SW480 (cell line): ENCODE data around the gene CDH11.

ENCODE experiments used
- DNase-seq: peaks from one replicate; pipeline ENCODE4 v3.0.0-alpha.2; 2016; ENCODE audit warnings: low spot score

CDH11 gene

DNA sequence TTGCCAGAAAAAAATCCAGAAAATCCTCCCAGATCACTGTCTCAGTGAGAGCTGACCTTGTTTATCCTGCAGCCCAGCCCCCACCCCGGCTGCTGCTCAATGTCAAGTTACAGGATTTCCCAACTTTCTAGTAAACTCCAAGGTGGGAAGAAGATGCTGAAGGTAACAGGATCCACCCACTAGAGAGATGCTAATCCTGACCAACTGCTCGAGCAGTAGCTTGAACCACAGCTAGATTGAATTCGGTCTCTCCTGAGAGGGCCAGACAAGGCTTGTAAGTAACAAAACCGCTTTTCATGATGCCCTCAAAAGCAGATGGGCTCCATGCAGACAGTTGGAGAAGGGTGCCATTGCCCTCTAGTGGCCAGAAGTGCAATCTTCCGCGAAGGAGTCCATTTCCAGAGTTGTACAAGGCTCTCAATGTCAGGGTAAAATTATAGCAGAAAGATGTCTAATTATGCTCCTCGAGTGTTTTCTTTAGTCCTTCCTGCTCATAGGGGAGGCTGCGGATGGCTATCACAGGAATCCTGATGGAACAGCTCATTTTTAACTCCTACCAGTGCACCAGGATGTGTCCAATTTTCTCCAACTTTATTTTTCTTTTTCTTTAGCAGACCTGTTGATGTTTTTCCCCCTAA lies 3.9 kb downstream of the CDH11 start:
- DNase-seq, result peak; percentile 66

DNA sequence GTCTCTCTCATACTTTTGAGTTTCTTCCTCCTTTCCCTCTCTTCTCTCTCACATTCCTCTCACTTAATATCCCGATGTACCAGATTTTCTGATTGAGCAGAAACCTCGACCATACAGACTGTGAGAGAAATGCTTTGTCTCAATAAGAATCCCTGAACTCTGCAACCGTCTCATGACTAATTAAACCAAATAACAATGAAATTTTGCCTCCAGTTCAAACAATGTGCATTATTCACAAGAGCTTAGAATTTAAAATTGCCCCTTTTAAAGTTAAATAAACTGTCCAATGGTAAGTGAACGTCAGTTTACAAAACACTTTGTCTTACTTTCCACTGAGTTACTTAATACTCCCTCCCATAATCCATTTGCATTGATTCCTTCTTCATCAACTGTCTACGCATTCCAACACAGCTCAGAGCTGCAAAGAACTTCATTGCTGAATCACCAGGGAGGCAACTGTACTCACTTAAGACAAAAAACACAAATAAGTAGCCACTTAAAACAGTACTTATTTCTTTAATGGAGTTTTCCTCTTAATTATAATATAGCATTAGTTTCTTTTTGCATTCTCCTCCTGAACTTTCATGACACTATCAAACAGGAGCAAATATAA lies 4.9 kb downstream of the CDH11 start:
- no peak for DNase-seq

DNA sequence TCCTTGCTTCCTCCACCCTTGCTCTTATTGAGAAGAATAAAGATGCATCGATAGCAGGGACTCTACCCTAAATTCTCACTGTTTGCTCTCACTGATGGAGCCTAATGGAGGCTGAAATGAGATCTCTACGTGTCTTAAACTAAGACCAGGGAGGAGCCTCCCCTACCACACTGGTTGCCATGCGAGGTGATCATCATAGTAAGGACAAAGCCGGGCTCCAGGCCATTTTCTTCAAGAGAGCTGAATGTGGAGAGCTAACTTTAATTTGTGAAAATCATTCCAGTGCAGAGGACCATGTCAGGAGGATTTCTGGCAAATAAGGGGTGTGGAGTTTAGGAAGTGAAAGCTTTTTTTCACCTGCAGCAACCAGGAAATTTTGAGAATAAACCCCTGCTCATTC lies 5.6 kb downstream of the CDH11 start:
- DNase-seq, result no peak

DNA sequence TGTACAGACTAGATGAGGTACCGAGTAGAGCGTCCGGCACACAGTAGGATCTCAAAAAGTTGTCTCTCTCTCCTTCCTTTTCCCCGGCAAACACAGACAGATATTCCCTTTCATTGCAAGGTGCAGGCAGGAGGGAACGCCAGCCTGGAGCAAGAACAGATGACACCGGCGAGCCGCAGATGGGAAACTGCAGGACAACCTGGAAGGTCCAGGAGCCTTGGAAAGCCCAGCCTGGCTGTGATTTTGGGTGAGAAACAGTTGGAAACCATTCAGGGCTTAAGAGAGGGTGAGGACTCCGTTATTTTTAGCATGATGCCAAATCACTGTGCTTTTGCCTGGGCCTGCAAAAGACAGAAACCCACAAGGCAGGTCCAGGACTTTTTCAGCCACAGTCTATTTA lies 7.3 kb downstream of the CDH11 start:
- DNase-seq, result no peak

DNA sequence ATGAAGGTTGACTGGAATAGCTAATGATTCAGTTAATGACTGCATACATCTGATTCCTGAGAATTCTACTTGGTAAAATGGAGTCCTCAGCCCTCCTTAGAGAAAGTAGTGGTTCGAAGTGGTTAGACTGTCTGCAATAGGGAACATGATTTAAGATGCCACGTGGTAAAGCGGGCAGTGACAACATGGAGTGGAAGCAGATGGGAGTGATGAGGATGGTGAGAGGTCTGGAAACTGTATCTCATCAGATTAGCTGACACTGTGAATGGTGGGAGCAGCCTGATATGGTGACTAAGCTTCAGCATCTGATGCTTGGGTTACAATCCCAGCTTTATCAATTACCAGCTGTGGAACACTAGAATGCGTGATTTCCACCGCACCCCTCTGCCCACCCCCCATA lies 8.4 kb downstream of the CDH11 start:
- no peak for DNase-seq

DNA sequence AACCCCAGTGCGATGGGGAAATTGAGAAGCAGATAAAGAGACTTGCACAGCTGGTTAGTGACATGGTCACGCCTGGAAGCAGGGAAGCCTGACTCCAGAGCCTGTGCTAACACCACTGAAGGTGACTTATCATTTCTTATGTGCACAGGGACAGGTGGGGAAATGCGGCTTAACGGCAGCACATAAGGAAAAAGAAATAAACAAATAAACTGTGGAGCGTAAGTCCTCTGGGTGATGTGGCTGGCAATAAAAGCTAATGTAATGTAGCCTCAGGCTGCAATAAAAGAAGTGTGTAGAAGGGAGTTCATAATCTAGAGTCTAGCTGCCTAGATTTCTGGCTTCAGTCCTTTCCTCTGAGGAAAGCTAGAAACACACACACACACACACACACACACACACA lies 10.6 kb downstream of the CDH11 start:
- DNase-seq, result no peak

DNA sequence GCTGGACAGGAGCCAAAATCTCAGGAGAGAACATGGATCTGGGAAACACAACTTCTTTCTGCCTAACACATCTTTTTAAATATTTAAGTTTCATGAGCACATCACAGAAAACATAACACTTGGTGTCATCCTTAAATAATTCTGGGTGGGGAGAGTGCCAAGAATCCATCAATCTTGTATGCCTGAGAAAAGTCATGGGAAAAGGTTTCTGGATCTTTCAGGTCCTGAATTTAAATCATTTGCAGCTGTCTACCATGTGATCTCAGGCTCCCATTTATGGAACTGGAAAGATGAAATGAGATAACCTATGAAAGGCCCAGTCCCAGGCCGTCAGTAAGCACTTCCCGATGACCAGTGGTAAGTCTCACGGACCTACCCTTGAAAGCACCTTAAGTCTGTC lies 15.1 kb downstream of the CDH11 start:
- DNase-seq, result no peak

DNA sequence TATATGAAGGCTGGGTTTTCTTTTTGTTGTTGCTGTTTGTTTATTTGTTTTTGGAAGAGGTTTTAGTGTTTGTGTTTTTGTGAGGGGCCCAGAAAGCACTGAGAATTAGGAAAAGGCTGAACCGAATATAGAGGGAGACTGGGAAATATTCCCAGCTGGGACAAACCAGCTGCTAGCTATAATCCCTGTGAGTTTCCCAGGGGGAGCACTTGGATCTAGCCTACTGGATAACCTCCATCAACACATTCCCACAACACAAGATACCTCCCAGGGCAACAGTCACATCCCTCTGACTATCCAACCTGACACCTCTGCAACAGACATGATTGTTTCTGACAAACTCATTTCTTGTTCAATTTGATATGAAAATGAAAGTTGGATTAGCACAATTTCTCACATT lies 16.7 kb downstream of the CDH11 start:
- DNase-seq, result no peak

DNA sequence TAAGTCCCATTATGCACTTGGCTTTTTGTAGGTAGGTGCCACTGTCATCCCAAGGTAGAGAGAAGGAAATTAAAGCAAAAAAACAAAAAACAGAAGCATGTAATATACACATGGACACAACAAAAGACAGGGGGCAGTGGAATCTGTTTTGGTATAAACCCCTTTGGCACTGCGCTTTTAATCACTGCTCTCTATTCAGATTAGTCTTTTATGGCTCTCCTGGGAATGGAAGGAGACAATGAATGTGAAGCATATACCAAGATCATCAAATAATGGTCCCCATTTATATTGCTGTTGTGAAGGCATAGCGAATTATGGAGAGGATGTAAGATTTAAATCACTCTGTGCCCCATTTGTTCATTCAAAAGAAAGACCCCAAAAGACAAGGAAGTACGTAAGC lies 17.4 kb downstream of the CDH11 start:
- no peak for DNase-seq

DNA sequence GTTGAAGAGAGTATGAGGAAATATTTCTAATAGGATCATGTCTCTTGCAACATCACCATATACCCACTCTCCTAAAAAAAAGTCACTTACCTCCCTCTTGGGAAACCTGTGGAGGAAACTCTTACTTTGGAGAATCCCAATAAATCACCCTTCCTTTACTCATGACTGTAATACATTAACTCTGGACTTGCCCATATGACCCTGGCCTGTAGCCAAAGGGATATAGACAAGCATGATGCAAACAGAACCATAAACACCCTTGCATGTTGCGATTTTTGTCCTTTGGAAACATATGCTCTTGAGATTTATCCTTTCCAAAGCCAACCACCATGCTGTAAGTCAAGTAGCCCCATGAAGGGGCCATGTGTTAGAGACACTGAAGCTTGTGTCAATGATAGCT lies 19.5 kb downstream of the CDH11 start:
- DNase-seq, result no peak

DNA sequence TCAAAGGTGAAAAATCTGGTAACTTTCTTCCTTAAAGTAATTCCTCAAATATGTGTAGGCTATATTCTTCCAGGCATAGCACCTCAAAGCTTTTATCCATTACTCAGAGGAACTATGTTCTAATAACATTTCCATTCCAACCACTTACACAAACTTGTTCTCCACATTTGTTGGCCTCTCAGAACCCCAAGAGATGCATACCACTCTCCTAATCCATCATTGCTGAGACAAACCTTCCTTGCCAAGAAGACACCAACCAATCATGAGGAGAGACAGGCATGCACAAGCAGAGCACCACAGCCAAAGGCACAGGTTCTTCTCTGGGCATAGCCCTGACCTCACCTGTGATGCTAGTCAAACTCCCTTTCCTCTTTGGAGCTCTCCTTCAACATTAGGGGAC lies 20.9 kb downstream of the CDH11 start:
- no peak for DNase-seq

DNA sequence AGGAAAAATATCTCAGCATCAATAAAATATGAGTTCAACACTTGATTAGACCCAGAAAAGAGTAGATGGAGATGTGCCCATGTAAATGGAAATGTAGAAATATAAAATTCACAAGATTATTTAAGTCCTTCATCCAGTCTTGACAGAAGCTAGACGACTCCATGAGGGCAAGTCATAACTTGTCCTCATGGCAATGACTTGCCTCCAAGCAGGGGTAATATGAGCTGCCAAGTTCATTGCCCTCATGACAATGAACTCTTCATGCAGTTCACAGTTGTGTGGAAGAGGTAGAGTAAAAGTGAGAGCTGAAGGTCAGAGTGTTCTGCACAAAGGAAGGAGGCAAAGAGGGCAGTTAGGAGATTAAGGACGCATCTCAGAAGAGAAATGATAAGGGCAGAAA lies 22.3 kb downstream of the CDH11 start:
- no peak for DNase-seq

DNA sequence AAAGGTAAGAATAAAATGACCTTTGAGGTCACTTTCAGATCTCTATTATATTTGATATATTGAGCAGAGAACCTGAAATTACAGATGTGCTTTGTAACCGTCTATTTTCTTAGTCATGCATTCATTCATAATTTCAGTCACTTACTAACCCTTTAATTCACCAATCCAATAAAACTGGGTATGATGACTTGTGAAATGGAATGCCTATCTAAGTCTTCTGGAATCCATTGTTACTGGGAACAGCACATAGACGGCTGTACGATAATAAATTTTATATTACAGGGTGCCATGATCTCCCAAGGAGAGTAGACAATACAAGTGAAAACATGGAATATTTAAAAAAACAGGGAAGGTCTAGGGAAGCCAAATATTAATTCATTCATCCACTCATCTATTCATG lies 22.9 kb downstream of the CDH11 start:
- DNase-seq, result no peak

DNA sequence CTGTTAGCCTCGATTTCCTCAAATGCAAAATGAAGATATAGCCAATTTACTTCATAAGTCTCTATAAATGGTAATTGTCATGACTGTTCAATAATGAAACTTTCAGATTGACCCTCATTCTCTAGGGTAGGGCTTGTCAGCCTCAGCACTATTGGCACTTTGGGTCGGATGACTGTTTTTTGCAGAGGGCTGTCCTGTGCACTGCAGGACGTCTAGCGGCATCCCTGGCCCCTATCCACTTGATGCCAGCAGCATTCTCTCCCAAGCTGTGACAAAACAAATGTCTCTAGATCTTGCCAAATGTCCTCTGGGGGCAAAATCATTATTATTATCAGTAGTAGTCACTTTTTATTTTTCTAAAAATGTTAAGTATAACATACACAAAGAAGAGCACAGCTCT lies 24.6 kb downstream of the CDH11 start:
- DNase-seq, result no peak

DNA sequence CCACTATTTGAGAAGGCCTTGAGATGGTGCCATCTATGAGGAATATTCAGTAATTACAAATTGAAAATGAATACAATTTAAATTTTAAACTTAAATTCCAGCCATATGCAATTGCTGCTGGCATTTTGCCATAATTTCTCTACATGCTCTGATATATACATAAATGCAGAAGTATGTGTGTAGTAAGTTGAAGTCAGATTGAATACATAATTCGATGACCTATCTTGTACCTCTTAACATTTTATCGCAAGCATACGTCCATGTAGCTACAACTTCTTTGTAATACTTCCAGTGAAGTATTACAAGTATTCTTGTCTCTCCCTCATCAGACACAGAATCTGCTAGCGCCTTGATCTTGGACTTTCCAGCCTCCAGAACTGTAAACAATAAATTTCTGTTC lies 26.0 kb downstream of the CDH11 start:
- DNase-seq, result no peak

DNA sequence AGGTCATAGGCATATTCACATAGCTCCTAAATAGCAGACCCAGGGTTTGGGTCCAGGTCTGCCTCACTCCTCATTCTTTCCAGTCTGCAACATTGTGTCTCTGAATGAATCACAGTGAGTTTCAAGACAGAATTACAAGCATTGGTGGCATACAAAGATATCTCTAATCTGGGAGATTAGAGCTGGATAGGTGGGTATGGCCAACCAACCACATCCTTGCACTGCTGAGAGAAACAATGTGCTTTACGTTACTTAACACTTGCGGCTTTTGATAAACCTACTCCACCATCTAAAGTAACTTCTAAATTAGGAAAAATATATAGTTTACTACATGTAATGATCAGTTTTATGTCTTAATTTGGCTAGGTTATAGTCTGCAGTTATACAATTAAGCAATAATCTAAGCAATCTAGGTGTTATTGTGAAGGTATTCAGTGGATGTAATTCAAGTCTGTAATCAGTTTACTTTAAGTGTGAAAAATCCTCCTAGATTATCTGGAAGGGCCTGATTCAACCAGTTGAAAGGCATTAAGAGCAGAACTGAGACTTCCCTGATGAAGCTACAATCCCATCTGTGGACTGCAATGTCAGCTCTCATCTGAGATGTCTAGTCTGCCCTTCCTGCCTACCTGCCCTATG lies 26.7 kb downstream of the CDH11 start:
- DNase-seq, result no peak

DNA sequence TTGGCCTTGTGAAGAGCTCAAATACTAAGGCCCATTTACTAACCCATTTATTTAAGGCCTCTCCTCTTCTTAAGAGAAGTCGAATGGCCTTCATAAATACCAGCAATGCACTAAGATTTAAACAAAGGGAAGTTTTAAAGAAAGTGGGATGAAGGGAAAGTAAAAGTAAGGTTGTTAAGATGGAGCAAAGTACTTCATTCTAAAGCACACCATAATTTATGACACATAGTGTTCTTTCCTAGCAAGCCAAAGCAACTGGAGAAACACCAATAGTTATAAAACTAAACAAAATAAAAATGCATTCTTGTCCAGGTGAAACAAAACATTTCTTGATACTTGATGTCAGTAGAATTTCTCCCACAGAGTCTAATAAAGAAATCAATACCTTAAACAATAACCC lies 27.9 kb downstream of the CDH11 start:
- no peak for DNase-seq

DNA sequence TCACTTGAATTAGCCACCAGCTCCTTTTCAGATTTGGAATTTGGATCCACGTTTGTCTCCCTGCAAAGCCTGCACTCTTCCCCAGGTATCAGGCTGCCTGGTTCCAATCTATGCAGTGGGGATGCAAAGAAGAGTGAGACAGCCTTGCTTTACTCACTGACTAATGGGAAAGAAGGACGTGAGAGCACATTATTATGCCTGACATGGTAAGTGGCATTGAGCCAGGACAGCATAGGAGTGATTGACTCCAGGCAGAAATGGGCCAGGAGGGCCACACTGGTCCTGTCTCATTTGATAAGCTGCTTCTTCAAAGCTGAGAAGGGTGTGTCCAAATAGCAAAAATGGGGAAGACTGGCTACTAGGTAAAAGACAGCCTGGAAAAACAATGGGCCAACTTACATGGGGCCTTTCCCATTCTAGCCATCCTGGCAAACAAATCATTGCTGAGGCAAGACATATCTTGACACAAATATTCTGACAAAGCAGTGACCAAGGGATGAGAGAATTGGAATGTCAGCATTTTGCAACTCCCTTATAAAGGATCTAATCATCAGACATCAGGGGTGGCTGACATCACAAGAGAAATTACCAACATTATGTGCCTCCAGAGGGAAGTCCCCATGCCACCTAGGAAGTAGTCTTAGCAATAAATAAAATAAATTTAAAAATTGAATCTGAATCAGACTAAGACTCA lies 38.6 kb downstream of the CDH11 start:
- DNase-seq, result no peak

DNA sequence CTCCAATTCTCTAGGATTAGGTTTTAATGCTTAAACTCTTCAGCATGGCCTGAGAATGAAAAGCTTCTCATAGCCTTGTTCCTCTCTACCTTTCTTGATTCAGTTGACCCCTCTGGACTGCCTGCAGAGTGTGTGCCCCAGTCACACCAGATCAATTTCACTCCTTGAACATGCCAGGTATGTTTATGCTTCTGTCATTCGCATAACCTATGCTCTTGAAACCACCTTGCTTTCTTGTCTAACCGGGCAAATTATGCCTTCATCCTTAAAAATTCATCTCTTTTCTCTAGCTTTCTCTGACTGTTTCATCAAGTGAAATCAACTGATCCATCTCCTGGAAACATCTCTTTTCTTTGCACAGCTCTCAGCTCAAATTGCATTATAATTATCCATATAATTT lies 42.3 kb downstream of the CDH11 start:
- DNase-seq, result no peak

DNA sequence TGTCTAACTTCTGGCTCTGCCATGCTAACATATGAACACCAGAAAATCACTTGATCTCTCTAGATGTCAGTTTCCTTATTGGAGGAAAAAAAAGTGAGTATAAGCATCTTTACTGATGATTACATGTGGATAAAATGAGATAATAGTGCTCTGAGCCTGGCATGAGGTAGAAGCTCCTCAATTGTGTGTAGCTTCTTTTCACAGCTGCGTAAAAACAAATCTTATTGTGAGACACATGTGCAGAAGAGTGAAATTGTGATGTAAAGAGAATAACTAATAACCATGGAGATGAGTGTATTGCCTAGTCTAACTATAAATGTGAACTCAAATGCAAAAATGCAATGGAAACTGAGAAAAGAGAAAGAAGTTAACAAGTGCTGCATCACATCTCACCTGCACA lies 44.7 kb downstream of the CDH11 start:
- no peak for DNase-seq

DNA sequence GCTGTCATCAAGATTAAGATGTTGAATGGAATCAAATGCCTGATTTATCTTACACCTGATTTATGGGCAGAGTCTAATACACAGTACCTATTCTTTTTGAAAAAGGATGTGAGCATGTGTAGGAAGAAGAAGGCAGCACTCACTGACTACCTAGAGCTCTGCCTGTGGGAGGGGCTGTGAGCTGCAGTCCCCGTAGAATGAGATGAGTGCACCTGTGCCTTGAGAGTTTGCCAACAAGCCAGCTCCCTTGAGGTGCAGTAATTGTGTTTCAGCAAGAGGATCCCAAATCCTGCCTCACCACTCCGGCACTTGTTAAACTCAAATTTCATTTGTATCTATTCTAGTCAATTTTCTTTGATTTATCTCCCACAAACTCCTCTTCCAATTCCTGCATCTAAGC lies 46.0 kb downstream of the CDH11 start:
- no peak for DNase-seq

DNA sequence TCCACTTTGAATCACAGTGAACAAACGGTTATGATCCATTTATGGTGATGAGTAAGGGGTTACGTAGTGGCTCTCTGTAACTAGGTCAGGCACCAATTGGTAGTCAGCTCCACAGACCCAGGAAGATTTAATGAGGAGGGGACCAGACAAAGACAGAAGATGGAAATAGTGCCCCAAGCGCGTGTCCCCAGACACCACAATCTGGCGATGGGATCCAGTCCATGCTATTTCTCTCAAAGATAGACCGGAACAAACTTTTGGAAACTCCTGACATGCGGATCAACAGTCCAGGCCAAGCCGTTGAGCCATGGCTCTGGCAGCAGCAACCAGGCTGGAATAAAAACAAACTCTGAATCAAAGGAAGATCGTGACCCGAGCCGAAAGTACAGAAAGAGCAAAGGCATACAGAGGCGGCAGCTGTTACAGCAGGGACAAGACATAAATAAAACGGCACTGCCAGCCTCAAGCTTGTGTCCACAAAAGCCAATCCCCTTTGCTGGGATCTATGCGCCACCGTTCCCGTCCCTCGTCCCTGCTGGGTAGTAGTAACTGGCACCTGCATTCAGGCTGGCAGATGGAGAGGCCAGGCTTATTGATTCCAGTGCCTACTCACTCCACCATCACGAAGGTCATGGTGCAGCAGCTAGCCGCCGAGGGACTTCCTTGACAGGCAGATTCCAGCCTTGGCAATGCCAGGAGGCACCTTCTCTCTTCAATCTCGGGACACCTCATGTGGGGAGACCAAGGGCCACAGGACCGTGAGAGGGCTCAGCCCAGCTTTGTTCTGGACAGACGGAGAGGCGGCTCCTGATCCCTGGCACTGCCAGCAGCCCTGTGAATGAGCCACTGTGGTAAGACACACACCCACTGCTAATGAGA lies 50.2 kb downstream of the CDH11 start:
- DNase-seq, result no peak
